SK-N-SH (cell line): ENCODE results near the gene FDX2. TPM values are rescaled to one million over a fixed set of nuclear protein-coding genes. Genes with fewer than 3 reads are reported as not detected.

Experiments used
- CTCF ChIA-PET: fragments of 300-600, 350-600 bp; formaldehyde crosslinking; extraction: SDS; loops from one replicate; lab custom pipeline; 2021; lab: Yijun Ruan, JAX
- POLR2A ChIA-PET: fragments of 350-600 bp; sonication (Branson Sonifier 250); formaldehyde crosslinking; extraction: SDS; loops from one replicate; lab custom pipeline; 2020; ENCODE audit warnings: antibody characterized with exemption, inconsistent platforms; lab: Yijun Ruan, JAX
- DNase-seq: peaks from one replicate; pipeline ENCODE4 v3.0.0; 2012
- H2AFZ ChIP-seq: fragments of 200-600 bp; sonication (generic); 2 replicates; pipeline ENCODE4 v1.8.1; 2016; ENCODE audit warnings: antibody characterized with exemption, mild to moderate bottlenecking, low read depth
- H3F3A ChIP-seq: fragments of 200-600 bp; sonication (generic); replicated peaks from 2 replicates; pipeline ENCODE3; 2016; ENCODE audit warnings: antibody characterized with exemption, mild to moderate bottlenecking; ENCODE audit not compliant: insufficient read depth
- H3K27ac ChIP-seq, 2 experiments: fragments of 200-500 bp in 1 of 2; fragments of 200-600 bp in 1 of 2; sonication (Bioruptor generic) in 1 of 2; sonication (generic), shearing (Covaris generic) in 1 of 2; 2 replicates each; pipeline versions ENCODE4 v1.5.1 to v1.6.1; 2014 to 2016; ENCODE audit warnings: low read depth in 2 of 2, inconsistent platforms in 1 of 2, low read length in 1 of 2, mild to moderate bottlenecking in 1 of 2, mixed read lengths in 1 of 2
- H3K27me3 ChIP-seq: fragments of 200-600 bp; sonication (generic), shearing (Covaris generic); 2 replicates; pipeline ENCODE4 v1.6.1; 2016; ENCODE audit warnings: mixed run types; ENCODE audit not compliant: insufficient read depth
- H3K36me3 ChIP-seq, 2 experiments: fragments of 200-500 bp in 1 of 2; fragments of 200-600 bp in 1 of 2; sonication (Bioruptor generic) in 1 of 2; sonication (generic) in 1 of 2; replicated peaks in 1 of 2; 2 replicates each; pipeline versions ENCODE3 to v1.5.1; 2014 to 2016; ENCODE audit warnings: low read length in 1 of 2, mild to moderate bottlenecking in 1 of 2; ENCODE audit not compliant: insufficient read depth in 2 of 2, control insufficient read depth in 1 of 2
- H3K4me1 ChIP-seq, 2 experiments: fragments of 200-500 bp in 1 of 2; fragments of 200-600 bp in 1 of 2; sonication (Bioruptor generic) in 1 of 2; sonication (generic), shearing (Covaris generic) in 1 of 2; 2 replicates each; pipeline versions ENCODE4 v1.5.1 to v1.6.1; 2014 to 2016; ENCODE audit warnings: low read depth in 1 of 2, low read length in 1 of 2, mixed run types in 1 of 2; ENCODE audit not compliant: insufficient read depth in 2 of 2, control insufficient read depth in 1 of 2
- H3K4me2 ChIP-seq: fragments of 200-600 bp; sonication (generic), shearing (Covaris generic); 2 replicates; pipeline ENCODE4 v1.6.1; 2017; ENCODE audit warnings: mixed run types
- H3K4me3 ChIP-seq, 2 experiments: fragments of 200-500 bp in 1 of 2; fragments of 200-600 bp in 1 of 2; sonication (Bioruptor generic) in 1 of 2; sonication (generic), shearing (Covaris generic) in 1 of 2; 2 replicates each; pipeline versions ENCODE4 v1.5.1 to v1.8.1; 2014 to 2016; ENCODE audit warnings: low read depth in 2 of 2, inconsistent platforms in 1 of 2, low read length in 1 of 2, mild to moderate bottlenecking in 1 of 2, mixed read lengths in 1 of 2, moderate library complexity in 1 of 2
- H3K79me2 ChIP-seq: fragments of 200-600 bp; sonication (generic); 2 replicates; pipeline ENCODE4 v1.8.1; 2017; ENCODE audit warnings: mild to moderate bottlenecking; ENCODE audit not compliant: insufficient read depth
- H3K9ac ChIP-seq: fragments of 200-600 bp; sonication (generic); 2 replicates; pipeline ENCODE4 v1.6.1; 2017; ENCODE audit warnings: mixed run types
- H3K9me2 ChIP-seq: fragments of 200-600 bp; sonication (generic); 2 replicates; pipeline ENCODE4 v1.6.1; 2017; ENCODE audit warnings: mixed run types
- H3K9me3 ChIP-seq: fragments of 200-600 bp; sonication (generic); 2 replicates; pipeline ENCODE4 v1.6.1; 2017; ENCODE audit warnings: mixed run types, mild to moderate bottlenecking, moderate library complexity
- H4K20me1 ChIP-seq: fragments of 200-600 bp; sonication (generic); 2 replicates; pipeline ENCODE4 v1.6.1; 2017; ENCODE audit warnings: mild to moderate bottlenecking, mixed run types; ENCODE audit not compliant: insufficient read depth
- CHD2 ChIP-seq: fragments of 150-350 bp; IDR thresholded peaks from 2 replicates; pipeline ENCODE4 v1.6.1; 2018; ENCODE audit warnings: low read length; ENCODE audit not compliant: partially characterized antibody
- ELF1 ChIP-seq: IDR thresholded peaks from 2 replicates; pipeline ENCODE4 v1.4.0; 2012
- EZH2phosphoT487 ChIP-seq: fragments of 200-600 bp; sonication (generic); IDR thresholded peaks from 2 replicates; pipeline ENCODE4 v1.6.1; 2017; ENCODE audit warnings: low read depth, mixed run types, mild to moderate bottlenecking, antibody characterized with exemption, moderate library complexity, borderline replicate concordance
- FOSL2 ChIP-seq: IDR thresholded peaks from 2 replicates; pipeline ENCODE4 v1.4.0; 2012; ENCODE audit warnings: low read depth, mild to moderate bottlenecking, moderate library complexity, borderline replicate concordance
- IRF3 ChIP-seq: fragments of 150-350 bp; IDR thresholded peaks from 2 replicates; pipeline ENCODE4 v1.6.1; 2016; ENCODE audit warnings: mild to moderate bottlenecking, low read depth, low read length
- MAX ChIP-seq: IDR thresholded peaks from 2 replicates; pipeline ENCODE4 v1.4.0; 2012; ENCODE audit warnings: low read depth
- MEF2A ChIP-seq: IDR thresholded peaks from 2 replicates; pipeline ENCODE4 v1.4.0; 2012; ENCODE audit warnings: low read depth, borderline replicate concordance
- MXI1 ChIP-seq: IDR thresholded peaks from 2 replicates; pipeline ENCODE4 v1.6.1; 2012; ENCODE audit warnings: mild to moderate bottlenecking, low read depth, low read length, improper control_type of control experiment
- PBX3 ChIP-seq: IDR thresholded peaks from 2 replicates; pipeline ENCODE4; 2012
- POLR2AphosphoS5 ChIP-seq: IDR thresholded peaks from 2 replicates; pipeline ENCODE4 v1.6.1; 2012; ENCODE audit warnings: low read depth, low read length
- RCOR1 ChIP-seq: fragments of 150-350 bp; IDR thresholded peaks from 2 replicates; pipeline ENCODE4 v1.6.1; 2017; ENCODE audit warnings: antibody characterized with exemption, low read length
- TCF12 ChIP-seq: IDR thresholded peaks from 2 replicates; pipeline ENCODE4 v1.4.0; 2012
- TEAD4 ChIP-seq: IDR thresholded peaks from 2 replicates; pipeline ENCODE4 v1.4.0; 2012; ENCODE audit warnings: mild to moderate bottlenecking, borderline replicate concordance; ENCODE audit not compliant: insufficient read depth
- YY1 ChIP-seq: IDR thresholded peaks from 2 replicates; pipeline ENCODE4 v1.4.0; 2012; ENCODE audit warnings: low read depth, mild to moderate bottlenecking
- WGBS: methylation state at CpG from one replicate; pipeline ENCODE4 v1.1.6; 2017; ENCODE audit warnings: low lambda C conversion rate; 5-methylcytosine and 5-hydroxymethylcytosine counted together
- polyA plus RNA-seq, 3 experiments: library from polyadenylated mRNA; depleted of rRNA; stranded (reverse); fragments of >200 nt; gene quantifications; 2 replicates each; pipeline ENCODE4 v1.2.3, GENCODE V29; 2012

FDX2 gene
- polyA plus RNA-seq, 1 of the 3 experiments (the other 2 are of a cell fraction), result 45.8 TPM

GRCh38 chr19:10309423-10309822 lies 6.4 kb downstream of the FDX2 start, which contains the start of gene ZGLP1:
ZGLP1 (minus strand) TSS chr19:10309815.
- Histone ChIP-seq H3K27me3 (no peaks in the 10 kb centered on the region), H3K9ac (no peak within 1 kb of the TSS), H3K4me1 (no peaks in the 10 kb centered on the region), H2AFZ (no peak within 1 kb of the TSS), H3K27ac (no peak within 1 kb of the TSS), H3K4me2 (no peak within 1 kb of the TSS), H3K4me3 (no peak within 1 kb of the TSS), H4K20me1 (no peaks in the 10 kb centered on the region), H3F3A (no peaks in the 10 kb centered on the region), H3K9me3 (no peaks in the 10 kb centered on the region), H3K79me2 (peaks cover 2% of the 10 kb centered on the region; the same call in 1 of the 2 replicates), H3K9me2 (no peaks in the 10 kb centered on the region), H3K36me3 (peaks cover 0 to 4% of the 10 kb centered on the region in 2 experiments)
- POLR2A ChIA-PET, result no interaction called here
- TF ChIP-seq PBX3, result no peak
- CTCF ChIA-PET, result interaction anchor here (0.6 to 1.4 kb wide), 5 partner anchors 15 to 81 kb away, joined by 3 to 5 read pairs (median 3); no protein-coding TSS in a partner anchor
- no peak for DNase-seq
- 87% methylated on average over 19 of the region's 24 CpGs for WGBS

GRCh38 chr19:10306327-10306726 lies 9.5 kb downstream of the FDX2 start:
- no peak for TF ChIP-seq FOSL2
- no peak for TF ChIP-seq MXI1
- TF ChIP-seq TCF12, result no peak
- TF ChIP-seq POLR2AphosphoS5, result no peak
- TF ChIP-seq MAX, result no peak
- TF ChIP-seq CHD2, result no peak
- no peak for TF ChIP-seq IRF3
- no peak for TF ChIP-seq ELF1
- no peak for TF ChIP-seq YY1
- no peak for TF ChIP-seq EZH2phosphoT487
- TF ChIP-seq TEAD4, result no peak
- no peak for TF ChIP-seq RCOR1
- TF ChIP-seq MEF2A, result no peak
- no peak for DNase-seq
- CTCF ChIA-PET, result interaction anchor here (0.8 to 2.6 kb wide), 3 partner anchors 38 to 83 kb away, joined by 3 to 10 read pairs (median 4); no protein-coding TSS in a partner anchor
- 93% methylated on average over 5 of the region's 5 CpGs for WGBS
- POLR2A ChIA-PET, result interaction anchor here (0.6 kb wide), 1 partner anchor 376 kb away, joined by 3 read pairs; no protein-coding TSS in a partner anchor
- H3F3A ChIP-seq, result peaks cover 4% of the 10 kb centered on the region
- no peaks in the 10 kb centered on the region for H3K9me2 ChIP-seq
- no peaks in the 10 kb centered on the region for H3K27me3 ChIP-seq
- H3K79me2 ChIP-seq, result no peaks in the 10 kb centered on the region
- no peaks in the 10 kb centered on the region for H3K4me1 ChIP-seq
- H3K4me3 ChIP-seq, result no peak overlapping the region
- H2AFZ ChIP-seq, result no peak overlapping the region
- no peak overlapping the region for H3K9ac ChIP-seq
- H3K4me2 ChIP-seq, result no peak overlapping the region
- H3K9me3 ChIP-seq, result no peaks in the 10 kb centered on the region
- no peaks in the 10 kb centered on the region for H4K20me1 ChIP-seq
- no peak overlapping the region for H3K27ac ChIP-seq
- no peaks in the 10 kb centered on the region for H3K36me3 ChIP-seq
